EH (cell line): Measurements from ENCODE around the gene PHF1.
"Not testable (repeated sequence)": the region's sequence is repeated elsewhere in the genome, so short reads cannot be mapped to it uniquely, and the experiment has no call there.

Experiments used
- DNase-seq: peaks from one replicate; pipeline ENCODE4 v3.0.0-alpha.2; 2015; ENCODE audit warnings: low read depth

The PHF1 gene

DNA sequence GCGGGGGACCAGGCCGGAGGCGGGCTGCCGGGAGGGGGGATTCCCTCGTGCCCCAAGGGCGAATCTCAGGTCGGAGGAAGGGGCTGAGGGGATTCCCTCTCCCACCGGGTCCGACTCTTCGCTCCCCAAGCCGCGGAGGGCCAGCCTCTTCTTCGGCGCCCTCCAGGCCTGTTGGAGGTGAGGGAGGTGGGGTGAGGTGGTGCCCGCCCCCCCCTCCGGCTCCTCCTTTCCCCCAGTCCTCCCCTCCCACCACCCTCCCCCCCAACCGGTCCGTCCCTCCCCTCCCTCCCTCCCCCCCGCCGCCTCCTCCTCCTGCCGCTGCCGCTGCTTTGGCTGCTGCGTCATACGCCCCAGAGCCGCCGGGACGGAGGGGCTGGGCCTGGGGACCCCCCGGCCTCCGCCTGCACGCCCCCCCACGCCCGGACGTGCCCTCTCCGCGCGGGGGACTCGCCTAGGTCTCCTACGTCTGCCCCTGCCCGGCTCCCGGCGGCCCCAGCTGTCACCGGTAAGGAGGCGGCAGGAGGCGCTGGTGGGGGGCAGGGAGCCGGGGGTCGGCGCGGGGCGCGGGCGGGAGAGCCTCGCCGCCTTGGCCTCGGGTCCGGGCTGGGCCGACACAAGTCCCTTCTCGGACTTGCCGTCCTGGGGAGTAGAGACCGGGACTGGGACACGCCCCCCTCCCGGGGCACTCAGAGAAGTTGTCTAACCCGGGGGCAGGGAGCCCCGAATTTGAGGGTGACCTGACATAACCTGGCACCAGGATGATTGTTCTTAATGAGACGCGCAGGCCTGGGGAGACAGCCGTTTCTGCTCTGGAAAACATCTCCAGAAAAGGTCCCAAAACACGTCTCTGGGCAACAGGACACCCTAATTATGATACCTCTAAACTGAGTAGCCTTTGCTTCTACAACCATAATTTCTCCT is at the start of gene PHF1:
PHF1 (plus strand) TSS at position 304 of the 921 bp plus-strand sequence. CDS start 1,250 bp downstream, outside the sequence.
- peak; percentile 88 for DNase-seq

DNA sequence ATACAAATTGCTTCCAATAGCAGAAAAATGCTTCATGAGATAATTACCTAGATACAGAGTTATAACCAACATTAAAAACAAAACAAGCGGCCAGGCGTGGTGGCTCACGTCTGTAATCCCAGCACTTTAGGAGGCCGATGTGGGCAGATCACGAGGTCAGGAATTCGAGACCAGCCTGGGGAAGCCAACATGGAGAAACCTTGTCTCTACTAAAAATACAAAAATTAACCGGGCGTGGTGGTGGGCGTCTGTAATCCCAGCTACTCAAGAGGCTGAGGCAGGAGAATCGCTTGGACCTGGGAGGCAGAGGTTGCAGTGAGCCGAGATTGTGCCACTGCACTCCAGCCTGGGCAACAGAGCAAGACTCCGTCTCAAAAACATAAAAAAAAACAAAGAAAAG is 47.3 kb upstream of the PHF1 start:
- not testable (repeated sequence) for DNase-seq

DNA sequence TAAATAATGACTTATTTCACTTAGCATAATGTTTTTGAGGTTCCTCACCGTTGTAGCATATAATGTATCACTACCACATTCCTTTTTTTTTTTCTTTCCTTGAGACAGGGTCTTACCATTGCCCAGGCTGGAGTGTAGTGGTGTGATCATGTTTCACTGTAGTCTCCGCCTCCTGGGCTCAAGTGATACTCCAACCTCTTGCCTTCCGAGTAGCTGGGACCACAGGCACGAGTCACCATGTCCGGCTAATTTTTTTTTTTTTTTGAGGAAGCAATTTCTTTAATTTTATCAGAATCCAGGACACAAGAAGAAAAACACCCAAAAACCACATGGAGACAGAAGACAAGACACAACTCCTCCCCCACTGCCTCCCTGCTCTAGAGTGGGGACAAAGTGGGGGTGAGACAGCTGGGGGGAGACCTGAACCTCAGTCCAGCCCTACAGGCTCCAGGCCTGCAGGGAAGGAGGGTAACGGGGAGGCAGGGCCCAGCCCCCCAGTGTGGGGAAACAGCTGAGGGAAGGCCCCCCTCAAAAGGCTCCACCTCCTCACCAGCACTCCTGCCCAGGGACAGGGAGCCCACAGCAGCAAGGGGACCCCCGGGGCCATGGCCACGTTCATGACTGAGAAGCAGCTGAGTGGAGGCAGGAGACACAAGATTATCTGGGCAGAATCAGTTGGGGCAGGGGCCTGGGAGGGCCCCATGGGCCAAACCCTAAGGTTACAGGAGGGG is 46.2 kb upstream of the PHF1 start:
- DNase-seq = peak; percentile 75

DNA sequence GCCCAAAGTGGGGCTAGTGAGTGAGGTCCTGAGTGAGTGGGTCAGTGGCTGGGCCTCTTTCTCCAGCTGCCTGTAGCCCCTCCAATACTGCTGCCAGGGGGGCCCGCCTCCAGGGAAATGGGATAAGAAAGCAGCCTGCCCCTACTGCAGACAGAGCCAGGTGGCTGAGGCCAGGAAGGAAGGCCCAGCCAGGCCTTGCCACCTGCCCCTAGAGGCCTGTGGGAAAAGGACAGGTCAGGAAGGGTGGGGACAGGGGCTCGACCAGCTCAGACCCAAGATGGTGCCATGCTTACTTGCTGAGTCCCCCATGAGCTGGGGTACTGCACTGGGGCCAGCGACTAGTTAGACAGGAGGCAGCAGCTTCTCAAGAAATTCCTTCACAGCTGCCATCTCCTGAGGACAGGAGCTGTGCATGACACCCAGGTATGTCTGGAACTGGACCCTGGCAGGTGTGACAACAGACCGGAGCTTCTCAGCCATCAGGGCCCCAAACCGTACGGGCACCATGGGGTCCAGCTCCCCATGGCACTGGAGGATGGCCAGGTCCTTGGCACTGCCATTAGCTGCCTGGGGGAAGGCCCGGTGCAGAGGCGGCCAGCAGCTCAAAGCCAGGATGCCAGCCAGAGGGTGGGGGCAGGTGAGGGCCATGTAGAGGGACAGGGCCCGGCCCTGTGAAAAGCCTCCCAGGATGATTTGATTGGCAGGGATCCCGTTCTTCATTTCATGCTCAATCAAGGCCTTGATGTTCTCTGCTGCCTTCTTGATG is 45.4 kb upstream of the PHF1 start:
- not testable (repeated sequence) for DNase-seq

DNA sequence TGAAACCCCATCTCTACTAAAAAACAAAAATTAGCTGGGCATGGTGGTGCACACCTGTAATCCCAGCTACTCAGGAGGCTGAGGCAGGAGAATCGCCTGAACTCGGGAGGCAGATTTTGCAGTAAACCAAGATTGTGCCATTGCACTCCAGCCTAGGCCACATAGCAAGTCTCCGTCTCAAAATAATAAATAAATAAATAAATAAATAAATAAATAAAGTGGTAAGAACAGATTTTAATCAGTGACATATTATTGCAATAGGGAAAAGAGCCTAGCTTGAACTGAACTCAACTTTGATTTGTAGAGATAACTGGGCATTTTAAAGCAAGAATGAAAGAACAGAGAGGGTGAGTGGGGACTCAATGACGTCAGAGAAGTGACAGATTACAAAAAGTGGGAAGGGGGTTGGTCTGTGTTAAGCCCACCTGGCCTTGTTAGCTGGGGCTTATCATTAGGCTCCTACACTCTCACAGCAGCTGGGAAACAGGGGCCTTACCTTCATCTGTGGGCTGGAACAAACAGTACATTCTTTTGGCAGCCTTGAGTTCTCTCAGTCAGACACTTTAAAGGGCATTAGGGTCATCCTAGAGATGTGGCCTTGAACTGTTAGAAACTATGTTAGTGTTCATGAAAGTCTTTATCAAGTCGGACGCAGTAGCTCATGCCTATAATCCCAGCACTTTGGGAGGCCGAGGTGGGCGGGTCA is 43.7 kb upstream of the PHF1 start:
- DNase-seq = no peak

DNA sequence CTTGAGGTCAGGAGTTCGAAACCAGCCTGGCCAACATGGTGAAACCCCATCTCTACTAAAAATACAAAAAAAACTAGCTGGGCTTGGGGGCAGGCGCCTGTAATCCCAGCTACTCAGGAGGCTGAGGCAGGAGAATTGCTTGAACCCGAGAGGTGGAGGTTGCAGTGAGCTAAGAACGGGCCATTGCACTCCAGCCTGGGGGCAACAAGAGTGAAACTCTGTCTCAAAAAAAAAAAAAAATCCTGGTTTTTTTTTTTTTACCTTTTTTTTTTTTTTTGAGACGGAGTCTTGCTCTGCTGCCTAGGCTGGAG is 43.1 kb upstream of the PHF1 start:
- not testable (repeated sequence) for DNase-seq

DNA sequence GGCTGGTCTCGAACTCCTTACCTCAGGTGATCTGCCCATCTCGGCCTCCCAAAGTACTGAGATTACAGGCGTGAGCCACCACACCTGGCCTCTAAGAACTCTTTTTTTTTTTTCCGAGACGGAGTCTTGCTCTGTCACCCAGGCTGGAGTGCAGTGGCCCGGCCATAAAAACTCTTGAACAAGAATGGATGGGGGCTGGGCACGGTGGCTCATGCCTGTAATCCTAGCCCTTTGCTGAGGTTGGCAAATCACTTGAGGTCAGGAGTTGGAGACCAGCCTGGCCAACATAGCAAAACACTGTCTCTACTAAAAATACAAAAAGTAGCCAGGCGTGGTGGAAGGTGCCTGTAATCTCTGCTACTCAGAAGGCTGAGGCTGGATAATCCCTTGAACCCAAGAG is 38.9 kb upstream of the PHF1 start:
- DNase-seq = not testable (repeated sequence)

DNA sequence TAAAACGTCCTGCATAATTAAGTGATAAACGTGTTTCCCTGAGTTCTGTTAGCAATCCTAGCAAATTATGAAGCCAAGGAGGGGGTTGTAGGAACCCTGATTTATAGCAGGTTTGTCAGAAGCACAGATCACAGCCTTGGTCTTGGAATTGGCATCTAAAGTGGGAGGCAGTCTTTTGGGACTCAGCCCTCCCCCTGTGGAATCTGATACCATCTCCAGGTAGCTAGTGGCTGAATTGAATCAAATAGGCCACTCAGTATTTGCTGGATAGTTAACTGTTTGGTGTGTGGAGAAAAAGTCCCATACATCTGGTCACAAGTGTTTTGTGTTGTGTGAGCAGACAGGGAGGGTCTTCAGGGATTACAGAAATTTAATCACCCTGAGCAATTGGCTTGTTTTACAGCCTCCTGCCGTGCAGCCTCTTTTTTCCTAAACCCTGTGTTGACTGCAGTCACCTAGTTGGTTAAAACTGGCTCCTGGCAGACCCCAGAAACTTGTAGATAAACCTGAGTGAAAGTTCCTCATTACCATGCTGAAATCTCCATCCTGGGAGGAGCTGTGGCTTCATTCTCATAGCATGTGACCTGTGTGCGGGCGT is 38.2 kb upstream of the PHF1 start:
- DNase-seq = no peak

DNA sequence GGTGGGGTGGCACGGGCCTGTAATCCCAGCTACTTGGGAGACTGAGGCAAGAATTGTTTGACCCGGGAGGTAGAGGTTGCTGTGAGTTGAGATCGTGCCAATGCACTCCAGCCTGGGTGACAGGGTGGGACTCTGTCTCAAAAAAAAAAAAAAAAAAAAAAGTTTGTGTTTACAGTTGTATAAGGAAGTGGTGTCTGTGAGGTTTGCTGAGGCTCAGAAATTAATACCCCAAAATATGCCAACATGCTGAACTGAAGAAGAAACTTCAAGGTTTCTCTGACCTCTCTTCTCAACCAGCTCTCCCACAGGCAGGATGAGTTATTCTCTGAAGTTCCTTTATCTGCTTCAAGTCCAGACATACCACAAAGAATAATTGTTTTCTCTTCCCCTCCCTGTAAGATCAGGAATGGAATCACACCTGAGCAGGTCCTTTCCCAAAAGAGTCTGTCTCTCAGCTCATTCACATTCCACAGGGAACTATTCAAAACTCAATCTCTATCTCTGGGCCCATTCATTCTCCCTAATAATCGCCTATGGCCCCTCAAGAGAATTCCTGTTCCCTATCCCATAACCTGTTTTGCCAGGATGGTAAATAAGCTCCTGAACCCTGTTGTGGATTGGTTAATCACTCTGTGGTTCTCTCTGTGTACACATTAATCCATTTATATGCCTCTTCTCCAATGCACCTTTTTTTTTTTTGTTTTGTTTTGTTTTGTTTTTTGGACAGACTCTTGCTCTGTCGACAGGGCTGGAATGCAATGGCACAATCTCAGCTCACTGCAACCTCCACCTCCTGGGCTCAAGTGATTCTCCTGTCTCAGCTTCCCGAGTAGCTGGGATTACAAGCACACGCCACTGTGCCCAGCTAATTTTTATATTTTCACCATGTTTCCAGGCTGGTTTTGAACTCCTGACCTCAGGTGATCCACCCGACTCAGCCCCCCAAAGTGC is 36.6 kb upstream of the PHF1 start:
- no peak for DNase-seq

DNA sequence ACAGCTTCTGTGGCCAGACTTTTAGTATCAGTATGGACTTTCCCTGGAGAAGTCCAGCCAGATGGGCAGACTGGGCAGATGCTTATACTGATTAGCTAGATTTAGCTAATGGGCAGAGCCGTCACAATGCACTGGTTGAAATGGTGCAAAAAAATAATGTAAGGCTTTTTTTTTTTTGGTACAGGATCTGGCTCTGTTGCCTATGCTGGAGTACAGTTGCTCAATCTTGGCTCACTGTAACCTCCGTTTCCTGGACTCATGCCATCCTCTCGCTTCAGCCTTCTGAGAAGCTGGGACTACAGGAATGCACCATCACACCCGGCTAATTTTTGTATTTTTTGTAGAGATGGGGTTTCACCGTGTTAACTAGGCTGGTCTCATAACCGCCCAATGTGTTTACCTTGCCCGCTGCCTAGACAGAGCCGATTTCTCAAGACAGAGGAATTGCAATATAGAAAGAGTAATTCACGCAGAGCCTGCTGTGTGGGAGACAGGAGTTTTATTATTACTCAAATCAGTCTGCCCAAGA is 35.6 kb upstream of the PHF1 start:
- DNase-seq = peak; percentile 86

DNA sequence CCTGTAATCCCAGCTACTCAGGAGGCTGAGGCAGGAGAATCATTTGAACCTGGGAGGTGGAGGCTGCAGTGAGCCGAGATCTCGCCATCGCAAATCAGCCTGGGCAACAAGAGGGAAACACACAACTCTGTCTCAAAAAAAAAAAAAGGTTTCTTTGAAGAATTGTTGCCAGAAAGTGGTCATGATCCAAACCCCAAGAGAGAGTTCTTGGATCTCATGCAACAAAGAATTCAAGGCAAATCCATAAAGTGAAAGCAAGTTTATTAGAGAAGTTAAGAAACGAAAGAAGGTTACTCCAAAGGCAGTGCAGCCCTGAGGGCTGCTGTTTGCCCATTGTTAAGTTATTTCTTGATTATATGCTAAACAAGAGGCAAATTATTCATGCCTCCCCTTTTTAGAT is 33.6 kb upstream of the PHF1 start:
- no peak for DNase-seq

DNA sequence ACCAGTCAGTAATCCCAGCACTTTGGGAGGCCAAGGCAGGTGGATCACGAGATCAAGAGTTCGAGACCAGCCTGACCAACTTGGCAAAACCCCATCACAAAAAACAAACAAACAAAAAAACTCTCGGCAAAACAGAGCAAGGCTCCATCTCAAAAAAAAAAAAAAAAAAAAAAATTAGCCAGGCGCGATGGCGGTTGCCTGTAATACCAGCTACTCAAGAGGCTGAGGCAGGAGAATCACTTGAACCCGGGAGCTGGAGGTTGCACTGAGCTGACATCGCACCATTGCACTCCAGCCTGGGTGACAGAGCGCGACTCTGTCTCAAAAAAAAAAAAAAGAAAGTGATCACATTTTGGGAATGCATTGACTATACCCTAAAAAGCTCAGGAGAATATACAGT is 31.6 kb upstream of the PHF1 start:
- DNase-seq = not testable (repeated sequence)

DNA sequence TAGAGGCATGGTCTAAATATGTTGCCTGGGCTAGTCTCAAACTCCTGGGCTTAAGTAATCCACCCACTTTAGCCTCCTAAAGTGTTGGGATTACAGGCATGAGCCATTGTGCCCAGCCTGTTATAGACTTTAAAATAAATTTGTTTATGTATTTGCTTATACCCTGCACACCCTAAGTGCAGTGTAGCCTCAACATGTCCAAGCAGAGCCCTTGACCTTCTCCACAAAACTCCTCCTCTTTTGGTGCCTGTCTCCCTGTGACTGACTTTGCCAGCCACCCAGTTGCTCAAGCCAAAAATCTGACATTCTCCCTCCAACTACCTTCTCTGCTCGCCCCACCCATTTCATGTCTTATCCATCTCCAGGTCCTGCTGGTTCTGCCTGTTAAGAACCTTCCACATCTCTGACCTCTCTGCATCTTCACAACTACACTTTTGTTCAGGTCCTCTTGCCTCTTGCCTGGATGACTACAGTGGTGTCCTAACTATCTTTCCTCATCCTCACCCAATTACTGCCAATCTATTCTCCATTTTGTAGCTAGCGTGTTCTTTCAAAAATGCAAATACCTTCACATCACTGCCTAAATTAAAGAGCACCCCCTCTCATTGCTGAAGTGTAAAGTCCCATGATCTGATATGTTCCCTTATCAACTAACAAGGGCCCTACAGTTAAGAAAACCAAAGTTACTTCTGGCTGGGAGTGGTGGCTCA is 30.4 kb upstream of the PHF1 start:
- no peak for DNase-seq

DNA sequence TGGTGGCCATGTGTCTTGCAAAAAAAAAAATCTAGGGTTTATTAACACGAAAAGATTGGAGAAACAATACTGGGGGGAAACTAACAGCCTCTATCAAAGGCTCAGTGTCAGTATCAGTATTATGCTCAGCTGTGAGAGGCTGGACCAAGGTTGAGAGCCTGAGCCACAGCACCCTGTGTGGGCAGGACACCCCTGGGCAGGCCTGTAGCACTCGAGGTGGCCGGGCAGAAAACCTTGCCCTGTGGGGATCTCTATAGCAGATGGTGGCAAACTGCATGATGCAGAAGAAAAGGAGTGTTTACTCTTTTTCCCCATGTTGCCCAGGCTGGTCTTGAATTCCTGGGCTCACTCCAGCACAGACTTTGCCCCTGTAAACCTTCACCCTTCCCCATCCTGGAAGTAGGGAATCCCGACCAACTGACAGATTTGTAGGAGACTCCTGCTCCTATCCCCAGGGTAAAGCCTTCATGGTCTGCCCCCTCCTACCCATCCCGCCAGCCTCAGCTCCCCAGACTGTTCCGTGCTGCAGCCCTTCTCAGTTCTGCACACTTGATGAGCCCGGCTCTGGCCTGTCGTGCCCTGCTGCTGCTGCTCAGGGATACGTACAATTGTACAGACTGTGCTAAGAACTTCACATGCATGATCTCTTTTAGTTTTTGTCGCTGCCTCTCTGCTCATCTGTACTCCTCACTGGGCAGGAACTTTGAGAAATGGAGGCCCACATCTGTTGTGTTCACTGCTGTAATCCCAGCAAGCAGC is 27.2 kb upstream of the PHF1 start:
- no peak for DNase-seq

DNA sequence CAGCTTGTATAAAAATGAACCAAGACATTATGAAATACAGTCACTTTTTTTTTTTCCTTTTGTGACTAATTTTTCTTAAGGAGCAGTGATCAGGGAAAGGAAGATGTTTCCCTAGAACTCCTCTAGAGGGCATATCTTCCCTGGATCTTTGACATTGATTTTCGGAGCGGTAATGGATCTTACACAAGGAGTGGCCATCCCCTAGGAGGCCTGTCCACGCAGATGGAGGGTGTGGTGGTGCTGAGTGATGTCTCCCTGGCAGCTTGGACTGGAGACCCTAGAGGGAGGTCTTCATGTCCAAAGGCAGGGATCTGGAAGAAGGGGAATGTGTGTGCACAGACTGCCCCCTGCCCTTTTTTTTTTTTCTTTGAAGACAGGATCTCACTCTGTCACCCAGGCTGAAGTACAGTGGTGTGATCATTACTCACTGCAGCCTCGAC is 26.2 kb upstream of the PHF1 start:
- DNase-seq = peak; percentile 77

DNA sequence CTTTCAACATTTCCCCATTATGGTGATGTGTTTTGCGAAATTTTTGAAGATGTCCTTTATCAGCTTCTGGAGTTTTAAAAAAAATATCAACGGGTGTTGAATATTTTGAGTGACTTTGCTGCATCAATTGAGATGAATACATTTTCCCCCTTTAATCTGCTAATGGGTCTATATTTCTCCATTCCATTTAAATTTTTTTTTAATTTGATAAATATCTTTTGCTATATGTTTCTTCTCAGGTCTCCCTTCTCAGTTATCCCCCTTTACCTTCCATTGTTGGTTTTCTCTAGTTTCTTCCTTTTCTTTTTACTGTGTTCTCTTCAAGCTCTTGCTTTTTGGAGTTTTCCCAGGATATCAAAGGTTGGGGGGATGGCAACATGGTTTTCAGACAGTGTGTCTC is 20.6 kb upstream of the PHF1 start:
- DNase-seq = no peak

DNA sequence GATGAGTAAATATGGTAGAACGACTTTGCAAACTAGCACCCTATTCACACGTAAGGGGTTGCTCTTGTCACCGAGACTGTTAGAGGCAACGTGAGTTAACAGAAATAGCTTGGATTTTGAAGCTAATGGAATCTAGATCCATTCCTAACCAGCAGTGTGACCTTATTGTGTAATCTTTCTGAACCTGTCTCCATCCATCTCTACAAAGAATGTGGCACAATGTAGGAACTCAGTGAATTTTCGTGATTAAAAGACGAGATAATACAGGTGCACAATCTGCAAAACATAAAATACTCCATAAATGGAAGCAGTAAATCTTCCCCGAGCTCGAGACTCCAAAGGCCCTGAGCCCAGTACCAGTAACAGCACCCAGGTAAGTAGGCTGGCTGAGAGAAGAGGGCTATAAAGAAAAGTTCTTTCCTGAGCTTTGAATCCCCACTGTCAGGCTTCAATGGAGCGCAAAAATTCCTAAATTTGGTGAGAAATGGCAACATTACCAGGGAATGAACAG is 20.0 kb upstream of the PHF1 start:
- DNase-seq = no peak

DNA sequence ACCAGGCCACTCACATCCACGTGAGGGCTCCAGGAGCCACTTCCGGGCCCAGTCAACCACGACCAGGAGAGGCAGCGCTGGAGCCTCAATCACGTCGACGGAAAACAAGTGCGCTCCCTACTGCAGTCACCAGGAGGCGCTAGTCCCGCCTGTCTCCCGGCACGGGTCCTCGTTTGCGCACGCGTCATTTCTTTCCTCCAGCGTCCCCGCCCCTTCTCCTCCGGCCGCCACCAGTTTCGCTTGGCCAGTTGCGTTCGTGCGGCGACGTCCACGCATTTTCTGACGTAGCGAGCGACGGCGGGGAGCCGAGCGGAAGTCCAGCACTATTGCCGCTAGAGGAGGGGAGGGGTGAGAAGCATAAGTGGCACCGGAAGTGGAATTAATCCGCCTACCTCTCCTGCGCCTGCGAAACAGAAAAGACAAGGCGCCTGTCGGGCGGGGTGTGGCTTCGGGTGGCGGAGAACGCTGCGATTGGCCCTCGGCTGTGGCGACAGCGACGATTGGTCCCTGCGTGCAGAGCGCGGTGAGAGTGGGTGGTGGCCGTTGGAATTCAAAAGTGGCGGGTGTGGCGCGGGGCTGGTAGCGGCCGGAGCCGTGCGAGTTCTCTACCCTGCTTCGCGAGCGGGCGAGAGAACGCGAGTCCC is 19.4 kb upstream of the PHF1 start, which contains the start of gene KIFC1:
KIFC1 (plus strand) TSS at position 546 of the 644 bp plus-strand sequence. CDS start 163 bp downstream, outside the sequence.
- peak; percentile 100 for DNase-seq
